ENCODE data around the gene KIF26B.
"Not testable (repeated sequence)": the region's sequence is repeated elsewhere in the genome, so short reads cannot be mapped to it uniquely, and the experiment has no call there.

Gene KIF26B

DNA sequence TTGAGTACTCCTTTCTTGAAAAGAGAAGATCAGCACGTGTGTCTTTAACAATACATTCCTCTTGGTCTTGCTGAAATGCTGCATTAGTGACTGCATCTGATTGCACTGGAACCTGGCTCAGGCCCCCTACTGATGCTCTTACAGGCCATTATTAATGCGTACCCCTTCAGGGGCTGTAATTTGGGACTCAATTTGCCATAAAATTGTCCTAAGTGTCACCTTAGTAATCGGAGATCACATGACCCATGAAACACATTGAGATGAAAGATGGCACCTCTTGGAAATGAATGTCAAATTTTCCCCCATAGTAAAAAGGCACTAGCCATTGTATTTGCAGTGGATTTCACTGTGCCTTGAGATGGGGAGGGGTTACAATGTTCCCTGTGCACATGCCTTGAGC lies 563.3 kb downstream of the KIF26B start:
- DNase-seq: no peak

DNA sequence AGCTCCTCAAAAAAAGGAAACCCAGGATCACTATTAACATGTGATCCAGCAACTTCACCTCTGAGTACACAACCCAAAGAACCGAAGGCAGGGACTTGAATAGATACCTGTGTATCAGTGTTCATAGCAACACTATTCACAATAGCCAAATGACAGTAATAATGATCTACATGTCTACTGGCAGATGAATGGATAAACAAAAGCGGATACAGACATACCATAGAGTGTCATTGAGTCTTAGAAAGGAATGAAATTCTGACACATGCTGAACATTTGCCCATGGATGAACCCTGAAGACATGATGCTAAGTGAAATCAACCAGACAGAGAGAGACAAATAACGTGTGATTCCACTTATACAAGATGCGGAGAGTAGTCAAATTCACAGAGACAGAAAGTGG lies 564.2 kb downstream of the KIF26B start:
- DNase-seq: no peak

DNA sequence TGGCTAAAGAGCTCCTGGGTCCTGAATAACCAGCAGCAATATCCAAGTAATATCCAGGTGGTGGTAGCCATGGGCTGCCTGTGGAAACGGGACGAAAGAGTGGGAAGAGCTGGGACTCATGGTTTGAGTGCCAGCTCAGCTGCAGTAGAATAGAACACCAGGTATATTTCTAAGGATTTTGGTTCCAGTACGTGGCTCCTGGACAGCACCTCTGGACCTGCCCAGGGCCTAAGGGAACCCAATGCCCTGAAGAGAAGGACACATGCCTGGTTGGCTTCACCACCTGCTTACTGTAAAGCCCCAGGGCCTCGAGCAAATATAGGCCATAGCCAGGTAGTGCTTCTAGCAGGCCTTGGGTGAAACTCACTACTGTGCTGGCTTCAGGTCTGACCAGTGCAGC lies 566.7 kb downstream of the KIF26B start:
- DNase-seq: no peak

DNA sequence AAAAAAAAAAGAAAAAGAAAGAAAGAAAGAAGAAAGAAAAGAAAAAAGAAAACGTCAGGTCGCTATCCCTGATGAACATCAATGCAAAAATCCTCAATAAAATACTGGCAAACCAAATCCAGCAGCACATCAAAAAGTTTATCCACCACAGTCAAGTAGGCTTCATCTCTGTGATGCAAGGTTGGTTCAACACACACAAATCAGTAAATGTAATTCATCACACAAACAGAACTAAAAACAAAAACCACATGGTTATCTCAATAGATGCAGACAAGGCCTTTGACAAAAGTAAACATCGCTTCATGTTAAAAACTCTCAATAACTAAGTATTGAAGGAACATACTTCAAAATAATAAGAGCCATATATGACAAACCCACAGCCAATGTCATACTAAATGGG lies 573.2 kb downstream of the KIF26B start:
- DNase-seq: not testable (repeated sequence)

DNA sequence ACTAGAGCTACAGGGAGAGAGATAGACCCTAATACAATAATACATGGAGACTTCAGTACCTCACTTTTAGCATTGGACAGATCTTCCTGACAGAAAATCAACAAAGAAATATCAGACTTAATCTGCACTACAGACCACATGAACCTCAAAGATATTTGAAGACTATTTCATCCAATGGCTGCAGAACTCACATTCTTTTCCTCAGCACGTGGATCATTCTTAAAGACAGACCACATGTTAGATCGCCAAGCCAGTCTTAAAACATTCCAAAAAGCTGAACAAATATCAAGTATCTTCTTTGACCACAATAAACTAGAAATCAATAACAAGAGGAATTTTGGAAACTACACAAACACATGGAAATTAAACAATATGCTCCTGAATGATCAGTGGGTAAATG lies 576.0 kb downstream of the KIF26B start:
- no peak for DNase-seq

DNA sequence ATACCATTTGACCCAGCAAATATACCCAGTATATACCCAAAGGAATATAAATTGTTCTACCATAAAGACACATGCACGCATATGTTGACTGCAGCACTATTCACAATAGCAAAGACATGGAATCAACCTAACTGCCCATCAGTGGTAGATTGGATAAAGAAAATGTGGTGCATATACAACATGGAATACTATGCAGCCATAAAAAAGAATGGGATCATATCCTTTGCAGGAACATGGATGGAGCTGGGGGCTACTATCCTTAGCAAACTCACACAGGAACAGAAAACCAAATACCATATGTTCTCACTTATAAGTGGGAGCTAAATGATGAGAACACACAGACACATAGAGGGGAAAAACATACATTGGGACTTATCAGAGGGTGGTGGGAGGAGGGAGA lies 585.6 kb downstream of the KIF26B start:
- not testable (repeated sequence) for DNase-seq

DNA sequence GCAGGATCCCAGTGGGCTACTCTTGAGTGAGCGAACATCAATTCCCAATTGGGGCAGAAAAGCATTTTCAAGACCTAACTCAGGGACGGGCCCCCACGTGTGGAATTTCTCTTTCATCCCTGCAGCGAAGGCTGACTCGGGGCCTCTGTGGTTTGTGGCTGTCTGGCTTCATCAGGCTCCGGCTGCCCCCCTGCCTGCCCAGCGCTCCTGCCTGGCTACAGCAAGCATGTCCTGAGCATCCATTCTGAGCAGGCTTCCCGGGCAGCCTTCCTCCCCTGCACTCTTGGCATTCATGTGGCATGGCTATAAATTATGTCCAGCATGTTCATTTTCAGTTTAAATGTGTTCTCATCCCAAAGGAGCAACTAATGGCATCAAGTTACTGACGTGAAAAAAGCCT lies 588.1 kb downstream of the KIF26B start:
- no peak for DNase-seq

DNA sequence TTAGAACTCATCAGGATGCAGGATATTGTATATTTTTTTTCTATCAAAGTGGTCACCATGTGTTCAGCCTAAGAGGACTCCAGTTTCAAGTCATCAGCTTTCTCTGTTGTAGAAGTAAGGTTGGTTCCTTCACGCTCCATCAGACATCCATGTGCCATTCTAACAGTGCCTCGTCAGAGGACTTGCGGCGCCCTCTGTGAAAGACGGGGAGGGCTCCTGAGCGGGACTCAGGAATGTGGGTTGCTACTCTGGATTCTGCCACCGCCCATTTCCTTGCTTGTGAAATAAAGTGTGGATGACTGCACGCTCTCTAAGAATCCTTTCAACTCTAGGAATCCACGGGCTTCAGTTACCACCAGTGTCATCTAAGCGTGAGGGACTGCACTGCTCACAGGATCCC lies 593.5 kb downstream of the KIF26B start:
- DNase-seq: no peak

DNA sequence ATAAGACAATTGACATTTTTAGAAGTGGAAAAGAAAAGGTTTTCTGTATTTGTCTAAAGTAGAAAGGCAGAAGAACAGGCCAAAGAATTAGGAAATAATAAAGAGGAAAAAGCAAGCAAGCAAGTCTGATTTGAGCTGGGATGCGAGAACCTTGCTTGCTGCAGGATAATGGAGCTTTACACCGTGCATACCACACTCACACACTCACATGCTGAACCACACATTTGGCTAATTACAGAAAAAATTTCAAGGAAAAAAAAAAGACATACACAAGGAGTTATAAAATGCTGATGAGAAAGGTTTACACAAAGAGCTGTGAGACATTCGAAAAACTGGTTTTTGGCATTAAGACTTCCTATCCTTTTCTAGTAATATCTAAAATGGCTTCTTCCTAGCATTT lies 593.9 kb downstream of the KIF26B start:
- DNase-seq: no peak

DNA sequence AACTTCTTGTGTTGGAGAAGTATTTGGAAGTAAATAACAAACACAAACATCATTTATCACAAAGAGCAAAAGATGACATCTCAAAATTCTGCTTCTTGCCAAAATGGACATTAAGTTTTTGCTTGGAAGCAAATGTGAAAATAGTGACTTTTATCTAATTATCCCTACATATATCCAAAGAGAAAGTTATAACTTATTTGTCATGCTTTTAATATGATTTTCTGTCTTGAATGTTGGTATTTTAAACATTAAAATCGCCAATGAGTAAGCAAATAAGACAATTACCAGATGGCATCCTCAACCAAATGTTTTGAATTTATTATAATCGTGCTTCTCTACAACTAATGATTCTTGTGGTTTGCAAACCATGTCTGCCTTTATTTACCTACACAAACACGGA lies 594.3 kb downstream of the KIF26B start:
- no peak for DNase-seq

DNA sequence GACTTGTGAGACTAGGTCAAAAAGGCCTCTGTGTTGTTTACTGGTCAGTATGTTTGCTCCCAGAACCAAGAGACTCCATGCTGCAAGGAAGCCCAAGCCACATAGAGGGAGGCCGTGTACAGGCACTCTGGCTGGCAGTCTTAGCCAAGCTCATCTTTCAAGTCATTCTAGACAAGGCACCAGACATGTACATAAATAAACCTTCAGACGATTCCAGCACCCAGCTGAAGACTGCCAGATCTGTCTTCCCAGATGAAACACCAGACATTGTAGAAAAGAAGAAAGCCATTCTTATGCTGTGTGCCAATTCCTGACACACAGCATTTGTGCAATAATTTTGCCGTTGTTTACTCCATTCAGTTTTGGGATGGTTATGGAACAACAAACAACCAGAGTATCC lies 595.5 kb downstream of the KIF26B start:
- no peak for DNase-seq

DNA sequence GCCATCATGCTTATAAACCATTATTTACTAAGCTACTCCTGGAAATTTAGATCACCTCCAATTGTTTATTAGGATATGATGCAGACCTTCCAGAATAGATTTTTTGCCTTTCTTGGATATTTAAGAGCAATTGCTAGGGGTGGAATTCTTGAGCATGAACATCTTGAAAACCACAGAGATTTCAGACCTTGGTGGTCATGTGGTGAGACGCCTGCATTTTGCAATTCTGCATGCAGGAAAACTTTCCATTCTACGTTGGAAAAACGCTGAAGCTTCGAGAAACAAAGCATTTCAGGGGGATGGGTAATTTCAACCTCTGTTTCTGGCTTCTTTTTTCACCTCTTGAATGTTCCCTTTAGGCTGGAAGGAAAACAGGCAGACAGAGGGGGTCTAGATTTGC lies 596.3 kb downstream of the KIF26B start:
- no peak for DNase-seq

DNA sequence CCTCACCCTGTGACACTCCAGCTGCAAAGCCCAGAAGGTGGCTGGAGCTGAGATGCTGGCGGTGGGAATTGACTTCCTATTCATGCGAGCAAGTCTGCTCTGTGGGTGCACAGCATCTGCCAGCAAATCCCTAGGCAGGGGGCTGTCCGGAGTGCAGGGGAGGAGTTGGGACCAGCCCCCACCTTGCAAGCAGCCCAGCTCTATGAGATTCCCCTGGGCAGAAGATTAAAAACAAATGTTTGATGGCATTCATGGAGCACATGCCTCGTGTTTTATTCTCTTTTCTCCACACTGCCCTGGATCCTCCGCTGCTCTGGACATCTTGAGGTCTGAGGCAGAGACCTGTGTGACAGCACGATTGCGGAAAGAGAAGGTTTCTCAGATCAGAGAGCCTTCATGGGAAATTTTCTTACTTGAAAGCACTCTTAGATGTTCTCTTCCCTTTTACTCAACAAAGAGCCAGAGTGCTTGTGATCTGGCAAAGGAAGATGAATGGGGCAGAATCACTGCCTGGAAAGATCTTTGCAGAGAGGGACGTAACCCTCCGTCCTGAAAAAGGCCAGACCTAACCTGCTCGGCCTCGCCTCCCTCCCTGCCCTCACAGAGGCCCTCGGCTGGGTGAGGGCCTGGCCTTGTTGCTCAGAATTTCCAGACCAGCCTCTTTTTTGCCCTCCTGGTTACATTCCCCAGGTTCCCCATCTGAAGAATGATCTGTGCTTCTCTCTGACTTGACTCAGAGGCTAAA lies 597.1 kb downstream of the KIF26B start:
- DNase-seq: no peak

DNA sequence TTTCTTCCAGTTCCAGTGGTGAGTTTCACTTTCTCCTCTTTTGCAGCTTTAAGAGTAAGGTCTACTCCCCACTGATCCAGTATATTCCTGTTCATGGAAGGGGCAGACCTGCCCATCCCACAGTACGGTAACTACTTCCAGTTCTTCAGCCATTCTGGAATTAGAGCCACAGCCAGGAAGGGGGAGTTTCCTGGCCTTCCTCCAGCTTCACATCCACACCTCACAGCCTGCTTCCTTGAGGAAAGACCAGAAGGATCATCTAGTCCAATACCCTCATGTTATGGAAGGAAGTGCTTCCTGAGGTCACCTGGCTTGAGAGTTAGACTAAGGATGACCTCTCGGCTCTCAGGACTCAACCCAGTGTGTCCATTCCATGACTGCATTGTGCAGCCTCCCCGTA lies 597.8 kb downstream of the KIF26B start:
- DNase-seq: no peak

DNA sequence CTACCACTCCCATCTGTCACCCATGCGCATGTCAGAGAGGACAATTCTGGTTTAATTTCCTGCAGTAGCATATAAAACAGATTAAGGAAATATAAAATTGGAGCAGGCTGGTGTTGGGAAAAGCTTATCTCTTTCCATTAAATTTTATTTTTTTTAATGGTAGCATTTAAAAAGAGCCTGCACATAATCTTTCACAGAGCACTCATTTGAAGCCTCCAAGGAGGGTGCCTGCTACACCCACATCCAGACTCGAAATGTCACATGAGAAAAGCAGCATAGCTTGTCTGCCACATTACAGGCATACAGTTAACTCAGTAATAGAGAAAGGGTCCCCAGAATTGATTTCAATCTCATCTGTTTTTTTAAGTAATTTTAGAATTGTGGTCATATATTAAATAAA lies 599.0 kb downstream of the KIF26B start:
- DNase-seq: no peak

DNA sequence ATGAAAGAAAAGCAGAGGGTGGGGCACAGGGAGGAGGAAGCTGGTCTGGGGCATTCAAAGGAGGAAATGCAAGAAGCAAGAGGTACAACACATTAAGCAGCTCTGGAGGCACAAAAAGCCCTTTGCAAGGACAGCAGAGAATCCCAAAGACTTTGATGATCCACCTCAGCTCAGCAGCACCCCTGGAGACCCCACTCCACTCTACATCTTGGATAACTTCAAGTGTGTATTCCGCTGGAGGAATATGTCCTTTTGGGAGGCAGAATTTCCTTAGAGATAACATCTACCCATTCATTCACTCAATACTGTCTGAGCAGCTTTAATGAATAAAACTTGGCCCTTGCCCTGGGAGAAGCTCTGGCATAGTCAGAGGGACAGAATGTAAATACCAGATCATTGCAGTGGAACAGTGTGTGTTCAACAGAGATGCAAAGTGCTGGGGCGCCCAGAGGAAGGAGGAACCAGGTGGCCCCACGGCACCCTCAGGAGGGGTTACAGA lies 599.7 kb downstream of the KIF26B start:
- no peak for DNase-seq

All from NCI-H345 (cell line).